Stimulated activated CD4-positive, alpha-beta T cell treated with anti-CD3 and anti-CD28 coated beads, Interleukin-4, amount 100 ng/mL, for 48 hours (primary cell): ENCODE results near the gene GRIK1.

Experiments
- DNase-seq, 2 donors: peaks; one replicate each; pipeline ENCODE4 v3.0.0-alpha.2; 2020; ENCODE audit warnings: low read depth in 2 of 2

Gene GRIK1

GRCh38 chr21:29786496-29787360 lies 153.1 kb downstream of the GRIK1 start:
- DNase-seq = no peak

GRCh38 chr21:29777160-29777559 lies 162.6 kb downstream of the GRIK1 start:
- DNase-seq = no peak

GRCh38 chr21:29775462-29775861 lies 164.3 kb downstream of the GRIK1 start:
- no peak for DNase-seq

- no peak for DNase-seq
Measured at GRCh38 chr21:29771491-29772066, 168.2 kb downstream of the GRIK1 start.

- no peak for DNase-seq
Measured at GRCh38 chr21:29763674-29764073, 176.1 kb downstream of the GRIK1 start.

- no peak for DNase-seq
Measured at GRCh38 chr21:29762570-29763082, 177.2 kb downstream of the GRIK1 start.

- DNase-seq = no peak
Measured at GRCh38 chr21:29753216-29753615, 186.6 kb downstream of the GRIK1 start.

GRCh38 chr21:29751473-29752185 lies 188.2 kb downstream of the GRIK1 start:
- no peak for DNase-seq

- DNase-seq = no peak
Measured at GRCh38 chr21:29749957-29750356, 189.8 kb downstream of the GRIK1 start.

- DNase-seq = no peak
Measured at GRCh38 chr21:29749223-29749622, 190.6 kb downstream of the GRIK1 start.

GRCh38 chr21:29748391-29749167 lies 191.2 kb downstream of the GRIK1 start:
- DNase-seq = no peak

GRCh38 chr21:29741761-29742160 lies 198.0 kb downstream of the GRIK1 start:
- no peak for DNase-seq

- no peak for DNase-seq
Measured at GRCh38 chr21:29739176-29739575, 200.6 kb downstream of the GRIK1 start.

GRCh38 chr21:29738730-29739129 lies 201.1 kb downstream of the GRIK1 start:
- no peak for DNase-seq

- DNase-seq = no peak
Measured at GRCh38 chr21:29737186-29737585, 202.6 kb downstream of the GRIK1 start.

GRCh38 chr21:29730281-29730680 lies 209.5 kb downstream of the GRIK1 start:
- DNase-seq = no peak

- no peak for DNase-seq
Measured at GRCh38 chr21:29726044-29726443, 213.8 kb downstream of the GRIK1 start.

- no peak for DNase-seq
Measured at GRCh38 chr21:29725025-29725736, 214.6 kb downstream of the GRIK1 start.

GRCh38 chr21:29721964-29722363 lies 217.8 kb downstream of the GRIK1 start:
- no peak for DNase-seq

GRCh38 chr21:29721221-29721620 lies 218.6 kb downstream of the GRIK1 start:
- DNase-seq = no peak

GRCh38 chr21:29719521-29719920 lies 220.3 kb downstream of the GRIK1 start:
- no peak for DNase-seq
